Measurements from ENCODE around the gene ATP1A2.

ATP1A2 gene

GRCh38 chr1:160115545-160116282 is at the start of gene ATP1A2:
Gene ATP1A2 (plus strand): TSS chr1:160115759. CDS start chr1:160115862, 103 bp downstream.
- DNase-seq (ENCODE audit: extremely low read depth in 1 of 2, low read depth in 1 of 2) = no peak

- DNase-seq (ENCODE audit: extremely low read depth in 1 of 2, low read depth in 1 of 2) = no peak
These were observed 48.5 kb upstream of the ATP1A2 start for GRCh38 chr1:160066829-160067745.

DNA sequence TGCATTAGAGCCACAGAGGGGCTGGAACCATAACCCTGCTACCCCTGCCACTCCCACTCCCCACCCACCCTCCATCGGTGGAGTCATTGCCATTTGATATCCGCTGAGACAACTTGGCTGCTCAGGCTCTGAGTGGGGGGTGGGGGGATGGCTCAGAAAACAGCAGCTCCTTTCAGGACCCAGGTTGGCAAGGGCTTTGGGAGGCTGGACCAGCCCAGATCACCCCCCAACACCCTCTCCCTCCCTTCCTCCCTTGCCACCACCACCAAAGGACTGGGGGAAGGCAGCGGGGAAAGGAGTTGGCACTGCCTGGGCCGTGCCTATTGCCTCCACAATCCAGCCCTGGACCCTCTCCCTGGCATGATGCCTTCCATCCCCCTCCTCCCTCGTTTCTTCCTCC is 47.3 kb upstream of the ATP1A2 start:
- DNase-seq (ENCODE audit: extremely low read depth in 1 of 2, low read depth in 1 of 2) = no peak

GRCh38 chr1:160069460-160070231 is 45.9 kb upstream of the ATP1A2 start, which contains the start of gene KCNJ10:
Gene KCNJ10 (minus strand): TSS chr1:160070160. CDS start chr1:160042532, 27,628 bp downstream.
- DNase-seq (ENCODE audit: extremely low read depth in 1 of 2, low read depth in 1 of 2) = no peak

- DNase-seq (ENCODE audit: extremely low read depth in 1 of 2, low read depth in 1 of 2) = peak; percentile 53 to 61
These were observed 45.1 kb upstream of the ATP1A2 start for GRCh38 chr1:160070243-160071163.

DNA sequence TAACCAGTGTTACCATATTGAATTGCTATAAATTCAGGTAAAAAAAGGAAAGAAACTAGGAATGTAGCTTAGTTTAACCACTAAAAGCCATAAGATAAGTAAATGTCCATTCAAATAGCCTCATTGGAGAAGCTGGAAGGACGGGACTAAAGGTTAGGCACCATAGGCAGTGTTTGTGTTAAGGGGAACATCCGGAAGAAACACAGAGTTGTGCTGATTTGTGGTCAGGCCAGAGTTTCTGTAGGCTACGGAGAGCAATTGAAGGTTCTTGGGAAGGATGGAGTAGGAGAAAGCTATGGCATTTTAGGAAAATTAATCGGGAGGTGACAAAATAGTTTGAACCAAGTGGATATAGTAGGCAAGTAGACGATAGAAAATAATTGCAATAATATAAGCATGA is 44.3 kb upstream of the ATP1A2 start:
- DNase-seq (ENCODE audit: extremely low read depth in 1 of 2, low read depth in 1 of 2) = no peak

GRCh38 chr1:160074865-160075264 is 40.7 kb upstream of the ATP1A2 start:
- no peak for DNase-seq (ENCODE audit: extremely low read depth in 1 of 2, low read depth in 1 of 2)

DNA sequence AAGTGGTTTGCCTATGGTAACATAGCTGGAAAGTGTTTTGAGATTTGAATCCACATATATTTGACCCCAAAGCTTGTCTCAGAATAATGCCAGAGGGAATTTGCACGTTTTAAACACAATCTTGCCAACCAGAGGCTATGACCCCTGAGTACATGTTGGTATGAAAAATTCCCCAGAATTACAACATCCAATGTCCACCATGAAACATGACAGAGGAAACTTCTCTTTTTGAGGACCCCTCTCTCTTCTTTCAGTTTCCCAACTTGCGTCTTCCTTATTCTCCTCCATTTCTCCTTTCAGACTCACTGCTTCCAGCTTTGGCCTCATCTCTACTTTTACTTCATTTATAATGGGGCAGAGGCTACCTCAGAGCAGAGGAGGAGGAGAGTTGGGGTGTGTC is 39.7 kb upstream of the ATP1A2 start:
- no peak for DNase-seq (ENCODE audit: extremely low read depth in 1 of 2, low read depth in 1 of 2)

GRCh38 chr1:160076295-160076694 is 39.3 kb upstream of the ATP1A2 start:
- DNase-seq (ENCODE audit: extremely low read depth in 1 of 2, low read depth in 1 of 2) = no peak

DNA sequence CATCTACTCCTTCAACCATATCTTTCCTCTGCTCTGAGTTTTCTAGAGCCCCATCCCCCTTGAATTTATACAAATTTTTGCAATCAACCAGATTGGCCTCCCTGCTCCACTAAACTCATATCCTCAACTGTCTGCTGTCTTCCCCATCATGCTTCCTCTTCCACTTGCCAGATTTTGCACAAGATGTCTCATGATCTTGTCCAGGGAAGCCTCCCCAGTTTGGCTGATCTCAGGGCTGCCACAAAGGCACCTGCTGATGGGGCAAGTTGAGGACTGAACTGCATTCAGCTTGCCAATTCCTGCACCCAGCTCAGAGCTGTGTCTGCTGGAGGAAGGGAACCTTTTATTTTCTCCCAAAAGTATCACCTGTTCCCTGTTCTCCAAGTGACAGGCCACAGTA is 38.1 kb upstream of the ATP1A2 start:
- DNase-seq (ENCODE audit: extremely low read depth in 1 of 2, low read depth in 1 of 2) = no peak

DNA sequence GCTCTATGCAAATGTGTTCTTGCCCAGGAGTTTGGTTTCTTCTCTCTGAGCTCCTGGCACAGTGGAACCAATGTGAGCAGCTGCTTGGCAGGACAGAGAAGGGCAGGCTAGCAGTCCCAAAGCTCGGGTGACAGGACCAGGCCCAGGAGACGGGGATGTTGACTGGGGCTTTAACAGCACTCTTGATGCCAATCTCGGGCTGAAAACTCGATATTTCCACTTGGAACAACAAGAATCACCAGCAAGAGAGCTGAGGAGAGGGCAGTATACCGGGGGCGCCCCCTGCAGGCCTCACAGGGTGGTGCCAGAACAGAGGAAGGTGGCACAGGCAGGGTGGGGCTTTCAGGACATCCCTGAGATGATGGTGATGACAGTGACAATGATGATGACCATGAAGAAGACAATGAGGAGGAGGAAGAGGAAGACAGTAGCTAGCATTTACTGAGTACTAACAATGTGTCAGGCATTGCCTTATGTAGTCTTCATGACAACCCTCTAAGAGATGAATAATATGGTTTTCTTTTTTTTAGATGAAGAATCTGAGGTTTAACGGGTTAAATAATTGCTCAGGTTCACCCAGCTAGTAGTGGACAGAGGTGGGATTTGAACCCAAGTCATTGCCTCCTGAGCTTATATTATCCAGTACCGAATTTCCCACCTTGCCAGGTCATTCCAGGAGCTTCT is 36.9 kb upstream of the ATP1A2 start:
- no peak for DNase-seq (ENCODE audit: extremely low read depth in 1 of 2, low read depth in 1 of 2)

- DNase-seq (ENCODE audit: extremely low read depth in 1 of 2, low read depth in 1 of 2) = no peak
These were observed 36.1 kb upstream of the ATP1A2 start for GRCh38 chr1:160079448-160079847.

DNA sequence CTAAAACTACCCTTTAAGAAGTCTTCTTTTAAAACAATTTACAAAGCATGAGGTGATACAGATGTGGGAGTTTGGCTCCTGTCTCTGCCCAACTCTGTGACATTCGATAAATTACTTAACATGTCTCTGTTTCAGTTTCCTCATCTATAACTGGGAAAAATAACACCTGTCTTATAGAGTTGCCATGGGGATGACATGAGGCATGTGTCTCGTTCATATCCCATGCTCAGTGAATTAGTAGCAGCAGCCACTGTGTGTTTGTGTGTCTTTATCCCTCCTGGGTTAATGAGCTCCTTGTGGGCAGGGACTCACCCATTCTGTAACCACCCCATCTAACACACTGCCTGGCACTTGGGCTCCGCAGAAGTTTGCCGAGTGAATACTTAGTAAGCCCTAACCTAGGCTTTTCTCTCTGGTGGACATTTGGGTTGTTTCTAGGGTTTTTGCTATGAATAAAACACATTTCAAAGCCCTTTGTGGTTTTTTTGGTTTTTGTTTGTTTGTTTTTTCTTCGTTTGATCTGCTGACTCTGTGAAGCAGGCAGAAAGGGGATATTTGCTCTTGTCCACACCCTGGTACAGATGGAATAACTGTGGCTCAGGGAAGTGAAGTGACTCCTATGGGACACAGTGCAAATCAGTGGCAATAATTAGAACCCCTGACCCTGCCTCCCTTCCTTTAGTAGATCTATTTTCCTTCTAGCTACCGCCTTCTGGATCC is 35.0 kb upstream of the ATP1A2 start:
- DNase-seq (ENCODE audit: extremely low read depth in 1 of 2, low read depth in 1 of 2) = no peak

GRCh38 chr1:160081261-160081936 is 34.2 kb upstream of the ATP1A2 start, which contains the start of gene KCNJ9:
Gene KCNJ9 (plus strand): TSS chr1:160081538. CDS start chr1:160084031, 2,493 bp downstream.
- no peak for DNase-seq (ENCODE audit: extremely low read depth in 1 of 2, low read depth in 1 of 2)

GRCh38 chr1:160082487-160082886 is 33.1 kb upstream of the ATP1A2 start:
- DNase-seq (ENCODE audit: extremely low read depth in 1 of 2, low read depth in 1 of 2) = no peak

DNA sequence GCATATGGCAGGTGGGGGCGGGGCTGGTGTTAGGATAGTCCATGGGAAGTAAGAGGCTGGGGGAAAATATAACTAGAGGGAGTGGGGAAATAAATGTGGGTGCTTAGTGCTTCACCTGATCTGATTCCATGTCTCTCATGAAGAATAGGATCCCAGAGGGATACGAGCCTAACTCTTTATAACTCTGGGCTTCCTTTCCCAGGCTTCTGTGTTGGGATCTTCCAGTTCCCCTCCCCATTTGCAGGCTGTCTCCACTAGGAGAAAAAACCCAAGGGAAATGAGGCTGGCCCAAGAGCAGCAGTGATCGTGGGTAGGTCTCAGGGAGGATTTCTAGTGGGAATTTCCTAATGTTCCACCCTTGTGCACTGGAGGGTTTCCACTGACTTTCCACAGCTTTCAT is 32.6 kb upstream of the ATP1A2 start:
- no peak for DNase-seq (ENCODE audit: extremely low read depth in 1 of 2, low read depth in 1 of 2)

- DNase-seq (ENCODE audit: extremely low read depth in 1 of 2, low read depth in 1 of 2) = peak in 1 of 2 donors; percentile 60
These were observed 31.4 kb upstream of the ATP1A2 start for GRCh38 chr1:160083968-160084770.

Measured in activated CD8-positive, alpha-beta memory T cell treated with anti-CD3 and anti-CD28 coated beads for 1 hour (primary cell).